Ovary (tissue), 3 donors: ENCODE results near the gene SALL4.

Source experiments
- EP300 ChIP-seq: sonication (generic); formaldehyde crosslinking; IDR thresholded peaks from one replicate; pipeline ENCODE4 v1.6.1; 2017; ENCODE audit warnings: antibody characterized with exemption
- POLR2A ChIP-seq: fragments of 450-650 bp; IDR thresholded peaks from one replicate; pipeline ENCODE4 v1.6.1; 2017; ENCODE audit warnings: antibody characterized with exemption, mild to moderate bottlenecking, moderate library complexity
- TF ChIP-seq, protein P1 (sequence below), 3 donors: fragments of 450-650 bp in 2 of 3; fragments of 200-600 bp in 1 of 3; IDR thresholded peaks; one replicate each; pipeline versions ENCODE4 v1.5.1 to v1.8.0; 2016 to 2022; ENCODE audit warnings: antibody characterized with exemption in 3 of 3, mild to moderate bottlenecking in 1 of 3
- donor health status: DM: no; HTN: no; CAD: no.

DNA sequence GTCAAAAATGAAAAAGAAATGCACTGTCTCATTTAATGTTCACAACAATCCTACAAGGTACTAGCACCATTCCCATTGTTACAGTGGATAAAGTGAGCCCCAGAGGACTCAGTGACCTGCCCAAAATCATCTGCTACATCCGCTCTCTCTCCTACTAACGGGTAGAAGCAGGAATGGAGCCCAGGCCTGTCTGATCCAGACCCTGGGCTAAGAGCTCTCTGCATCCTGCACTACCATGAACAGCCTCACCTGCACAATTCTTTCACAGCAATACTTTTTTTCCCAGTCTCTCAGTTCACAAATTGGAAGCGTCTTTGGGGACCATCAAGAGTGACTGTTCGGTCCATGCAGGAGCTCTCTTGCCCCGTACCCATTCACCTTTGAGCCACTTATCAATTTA, 65.4 kb downstream of the SALL4 start:
- TF ChIP-seq, protein P1, sequence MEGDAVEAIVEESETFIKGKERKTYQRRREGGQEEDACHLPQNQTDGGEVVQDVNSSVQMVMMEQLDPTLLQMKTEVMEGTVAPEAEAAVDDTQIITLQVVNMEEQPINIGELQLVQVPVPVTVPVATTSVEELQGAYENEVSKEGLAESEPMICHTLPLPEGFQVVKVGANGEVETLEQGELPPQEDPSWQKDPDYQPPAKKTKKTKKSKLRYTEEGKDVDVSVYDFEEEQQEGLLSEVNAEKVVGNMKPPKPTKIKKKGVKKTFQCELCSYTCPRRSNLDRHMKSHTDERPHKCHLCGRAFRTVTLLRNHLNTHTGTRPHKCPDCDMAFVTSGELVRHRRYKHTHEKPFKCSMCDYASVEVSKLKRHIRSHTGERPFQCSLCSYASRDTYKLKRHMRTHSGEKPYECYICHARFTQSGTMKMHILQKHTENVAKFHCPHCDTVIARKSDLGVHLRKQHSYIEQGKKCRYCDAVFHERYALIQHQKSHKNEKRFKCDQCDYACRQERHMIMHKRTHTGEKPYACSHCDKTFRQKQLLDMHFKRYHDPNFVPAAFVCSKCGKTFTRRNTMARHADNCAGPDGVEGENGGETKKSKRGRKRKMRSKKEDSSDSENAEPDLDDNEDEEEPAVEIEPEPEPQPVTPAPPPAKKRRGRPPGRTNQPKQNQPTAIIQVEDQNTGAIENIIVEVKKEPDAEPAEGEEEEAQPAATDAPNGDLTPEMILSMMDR (IDR thresholded peaks at IDR 0.05): no peak
- TF ChIP-seq POLR2A: no peak
- no peak for TF ChIP-seq EP300
